Left cardiac atrium (tissue), 4 donors: ENCODE results near the gene EEF1A1. TPM values are rescaled to one million over a fixed set of nuclear protein-coding genes. Genes with fewer than 3 reads are reported as not detected.
A peak's percentile ranks its signal among the peaks of the same experiment; 100 is the strongest.
"Not testable (repeated sequence)": the region's sequence is repeated elsewhere in the genome, so short reads cannot be mapped to it uniquely, and the experiment has no call there.

ENCODE experiments used
- ATAC-seq, 2 donors: fragments of 200-7000 bp; cut with Tn5 transposase; one replicate each; pipeline ENCODE4 v1.9.1; 2020; ENCODE audit warnings: mild to moderate bottlenecking in 2 of 2, moderate library complexity in 2 of 2
- DNase-seq: peaks from one replicate; pipeline ENCODE4 v3.0.0-alpha.2; 2020
- intact Hi-C, 2 donors: fragments of 100-400 bp; cut with DNase I; formaldehyde crosslinking; loops; one replicate each; pipeline versions ENCODE4 v1.14.1 to v1.15.1; 2022 to 2023
- total RNA-seq, 2 donors: library from RNA; stranded (reverse); fragmentation: NEBNext Ultra II Directional; extraction: Animal tissue kit (Norgen Biotek cat#: 25700); gene quantifications; one replicate each; pipeline ENCODE4 v1.2.1, GENCODE V29; 2021
- donor health status: DM: no; HTN: yes; CAD: no.
- donor health status: DM: no; HTN: yes; CAD: no; lungs with severe emphysema.
- donor health status: DM: yes; HTN: yes; CAD: no.
- donor health status: Dilated cardiomyopathy.

The EEF1A1 gene
- total RNA-seq, 2 donors from 2014 or later: 5,040 to 5,332 TPM

- DNase-seq (no peak), ATAC-seq (peak in 1 of 2 donors; percentile 8)
- intact Hi-C loops: loop anchor here (5.0 kb wide), 2 partner anchors 98 to 138 kb away; partner anchors contain the start of gene SLC17A5 (in 1 of the 2)
These were observed 6.1 kb downstream of the EEF1A1 start for GRCh38 chr6:73514746-73515110.

DNA sequence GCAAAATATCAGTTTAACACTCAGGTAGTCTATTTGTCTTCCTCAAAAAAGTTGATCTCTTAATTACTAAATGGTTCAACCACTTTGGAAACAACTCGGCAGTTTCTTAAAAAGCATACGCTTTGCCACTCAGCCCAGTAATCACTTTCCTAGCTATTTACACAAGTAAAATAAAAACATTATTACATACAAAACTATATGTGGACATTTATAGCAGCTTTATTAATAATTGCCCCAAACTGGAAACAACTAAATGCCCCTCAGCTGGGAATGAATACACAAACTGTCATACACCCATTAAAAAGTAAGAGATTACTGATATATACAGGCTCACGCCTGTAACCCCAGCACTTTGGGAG lies 7.4 kb downstream of the EEF1A1 start:
- no peak for ATAC-seq
- intact Hi-C loops: loop anchor here in 1 of 2 donors (5.0 kb wide), 1 partner anchor 99 kb away; no protein-coding TSS in a partner anchor
- no peak for DNase-seq

GRCh38 chr6:73511796-73512195 lies 9.0 kb downstream of the EEF1A1 start:
- ATAC-seq: no peak
- DNase-seq: no peak
- intact Hi-C loops: loop anchor here in 1 of 2 donors (5.0 kb wide), 1 partner anchor 101 kb away; no protein-coding TSS in a partner anchor

DNA sequence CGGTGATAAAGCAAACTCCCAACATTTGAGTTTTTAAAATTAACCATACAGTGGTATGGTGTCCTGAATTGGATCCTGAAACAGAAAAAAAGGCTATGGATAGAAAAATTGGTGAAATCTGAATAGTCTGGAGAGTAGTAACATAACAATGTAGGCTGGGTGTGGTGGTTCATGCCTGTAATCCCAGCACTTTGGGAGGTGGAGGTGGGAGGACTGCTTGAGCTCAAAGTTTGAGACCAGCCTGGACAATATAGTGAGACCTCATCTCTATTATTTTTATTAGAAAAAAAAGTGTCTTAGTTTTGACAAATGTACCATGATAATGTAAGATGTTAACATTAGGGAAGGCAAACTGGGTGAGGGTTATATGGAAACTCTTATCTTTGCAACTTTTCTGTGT lies 11.0 kb downstream of the EEF1A1 start:
- no peak for DNase-seq
- intact Hi-C loops: loop anchor here in 1 of 2 donors (5.0 kb wide), 1 partner anchor 102 kb away; no protein-coding TSS in a partner anchor
- no peak for ATAC-seq

DNA sequence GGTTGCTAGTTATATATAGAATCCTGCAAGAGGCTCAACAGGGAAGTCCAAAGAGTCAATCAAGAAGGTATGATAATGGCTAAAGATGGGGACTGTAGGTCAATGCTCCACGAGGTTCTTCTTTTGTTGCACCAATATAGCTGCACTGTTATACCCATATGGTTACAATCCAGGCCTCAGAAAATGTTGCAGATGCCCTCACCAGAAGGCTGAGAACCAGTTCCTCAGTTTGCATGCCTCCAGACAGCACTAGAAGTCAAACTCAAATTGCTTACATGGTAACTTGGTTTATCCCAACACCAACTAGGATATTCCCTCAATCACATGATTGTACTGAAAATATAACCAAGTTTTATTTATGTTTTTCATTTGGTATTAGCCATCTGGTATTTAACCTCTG lies 12.1 kb downstream of the EEF1A1 start:
- intact Hi-C loops: no loop called here
- ATAC-seq (no peak), DNase-seq (no peak)

DNA sequence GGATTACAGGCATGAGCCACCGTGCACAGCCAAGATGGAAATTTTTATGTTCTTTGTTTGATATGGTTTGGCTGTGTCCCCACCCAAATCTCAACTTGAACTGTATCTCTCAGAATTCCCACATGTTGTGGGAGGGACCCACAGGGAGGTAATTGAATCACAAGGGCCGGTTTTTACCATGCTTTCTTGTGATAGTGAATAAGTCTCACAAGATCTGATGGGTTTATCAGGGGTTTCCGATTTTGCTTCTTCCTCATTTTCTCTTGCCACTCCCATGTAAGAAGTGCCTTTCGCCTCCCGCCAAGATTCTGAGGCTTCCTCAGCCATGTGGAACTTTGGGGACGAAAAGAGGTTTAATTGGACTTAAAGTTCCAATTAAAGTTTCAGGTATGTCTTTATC lies 14.6 kb downstream of the EEF1A1 start:
- DNase-seq (no peak), ATAC-seq (no peak)
- intact Hi-C loops: no loop called here

DNA sequence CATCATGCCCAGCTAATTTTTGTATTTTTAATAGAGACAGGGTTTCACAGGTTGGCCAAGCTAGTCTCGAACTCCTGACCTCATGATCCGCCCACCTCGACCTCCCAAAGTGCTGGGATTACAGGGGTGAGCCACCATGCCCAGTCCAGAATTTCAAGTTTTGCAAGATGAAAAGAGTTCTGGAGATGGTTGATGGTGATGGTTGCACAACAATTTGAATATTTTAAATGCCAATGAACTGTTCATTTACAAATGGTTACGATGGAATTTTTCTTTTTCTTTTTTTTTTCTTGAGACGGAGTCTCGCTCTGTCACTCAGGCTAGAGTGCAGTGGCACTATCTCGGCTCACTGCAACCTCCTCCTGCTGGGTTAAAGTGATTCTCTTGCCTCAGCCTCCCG lies 15.1 kb downstream of the EEF1A1 start:
- ATAC-seq, DNase-seq, intact Hi-C loops: not testable (repeated sequence)

DNA sequence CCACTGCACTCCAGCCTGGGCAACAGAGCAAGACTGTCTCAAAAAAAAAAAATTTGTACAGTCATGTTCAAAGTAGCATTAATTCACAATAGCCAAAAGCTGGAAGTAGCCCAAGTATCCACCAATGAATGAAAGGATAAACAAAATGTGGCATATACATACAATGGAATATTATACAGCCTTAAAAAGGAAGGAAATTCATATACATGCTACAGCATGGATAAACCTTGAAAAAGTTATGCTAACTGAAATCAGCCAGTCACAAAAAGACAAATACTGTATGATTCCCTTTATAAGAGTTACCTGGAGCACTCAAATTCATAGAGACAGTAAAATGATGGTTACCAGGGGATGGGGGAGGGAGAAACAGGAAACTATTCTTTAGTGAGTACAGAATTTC lies 15.7 kb downstream of the EEF1A1 start:
- ATAC-seq (no peak), DNase-seq (no peak)
- intact Hi-C loops: no loop called here

GRCh38 chr6:73504160-73504559 lies 16.7 kb downstream of the EEF1A1 start:
- intact Hi-C loops: no loop called here
- no peak for DNase-seq
- ATAC-seq: no peak

GRCh38 chr6:73503027-73503772 lies 17.6 kb downstream of the EEF1A1 start:
- DNase-seq: no peak
- ATAC-seq: no peak
- intact Hi-C loops: no loop called here

DNA sequence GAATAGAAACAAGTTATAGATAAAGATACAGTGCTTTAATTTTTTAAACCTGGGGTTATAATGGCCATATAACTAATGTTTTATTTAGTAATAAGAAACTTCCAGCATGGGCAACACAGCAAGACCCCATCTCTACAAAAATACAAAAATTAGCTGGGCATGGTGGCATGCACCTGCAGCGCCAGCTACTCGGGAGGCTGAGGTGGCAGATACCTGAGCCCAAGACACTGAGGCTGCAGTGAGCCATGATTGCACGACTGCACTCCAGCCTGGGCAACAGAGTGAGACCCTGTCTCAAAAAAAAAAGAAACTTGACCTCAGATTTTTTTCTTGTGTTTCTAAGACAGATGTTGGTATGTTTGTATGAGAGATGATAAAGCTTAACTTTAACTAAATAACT lies 22.9 kb downstream of the EEF1A1 start:
- DNase-seq (no peak), ATAC-seq (no peak)
- intact Hi-C loops: loop anchor here in 1 of 2 donors (5.0 kb wide), 1 partner anchor 129 kb away; no protein-coding TSS in a partner anchor

DNA sequence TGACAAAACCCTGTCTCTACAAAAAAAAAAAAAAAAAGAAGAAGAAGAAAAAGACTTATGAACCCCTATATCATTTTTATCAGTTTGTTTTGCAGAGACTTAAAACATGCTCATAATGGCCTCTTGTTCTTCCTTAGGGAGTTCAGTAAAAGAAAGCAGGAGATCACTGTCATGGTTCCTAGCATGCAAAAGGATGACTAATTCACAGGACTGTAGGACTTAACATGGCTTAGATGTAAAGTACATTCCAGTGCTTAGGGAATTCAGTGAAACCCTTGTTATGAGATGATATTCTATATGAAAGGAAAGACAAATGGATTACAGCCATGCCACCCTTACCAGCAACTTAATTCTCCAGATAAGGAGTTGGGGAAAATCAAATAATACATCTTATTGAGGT lies 29.5 kb downstream of the EEF1A1 start:
- ATAC-seq: no peak
- intact Hi-C loops: no loop called here
- no peak for DNase-seq

DNA sequence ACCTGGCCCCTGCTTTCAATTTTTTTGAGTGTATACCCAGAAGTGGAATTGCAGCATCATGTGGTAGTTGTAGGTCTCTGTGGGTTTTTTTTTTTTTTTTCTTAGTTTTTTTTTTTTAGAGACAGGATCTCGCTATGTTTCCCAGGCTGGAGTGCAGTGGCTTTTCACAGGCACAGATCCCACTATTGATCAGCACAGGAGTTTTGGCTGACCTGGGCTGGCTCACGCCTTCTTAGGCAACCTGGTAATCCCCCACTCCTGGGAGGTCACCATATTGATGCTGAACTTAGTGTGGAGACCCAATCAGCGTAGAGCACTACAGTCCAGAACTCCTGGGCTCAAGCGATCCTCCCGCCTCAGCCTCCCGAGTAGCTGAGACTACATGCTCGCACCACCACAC lies 33.4 kb downstream of the EEF1A1 start:
- ATAC-seq (no peak), DNase-seq (no peak)
- intact Hi-C loops: no loop called here

DNA sequence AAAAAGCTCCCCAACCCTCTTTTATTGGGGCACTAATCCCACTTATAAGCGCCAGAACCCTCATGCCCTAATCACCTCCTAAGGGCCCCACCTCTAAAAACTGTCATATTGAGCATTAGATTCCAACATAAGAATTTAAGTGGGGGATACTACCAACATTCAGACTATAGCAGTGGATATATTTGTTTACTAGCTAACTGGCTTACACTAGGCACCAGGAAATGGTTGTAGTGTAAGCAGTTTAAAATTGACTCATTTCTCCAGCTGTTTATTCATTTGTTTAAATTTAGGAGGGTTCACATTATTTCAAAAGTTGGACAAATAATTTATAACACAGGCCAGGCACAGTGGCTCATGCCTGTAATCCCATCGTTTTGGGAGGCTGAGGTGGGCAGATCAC lies 36.4 kb downstream of the EEF1A1 start:
- intact Hi-C loops: no loop called here
- DNase-seq: no peak
- ATAC-seq: no peak

DNA sequence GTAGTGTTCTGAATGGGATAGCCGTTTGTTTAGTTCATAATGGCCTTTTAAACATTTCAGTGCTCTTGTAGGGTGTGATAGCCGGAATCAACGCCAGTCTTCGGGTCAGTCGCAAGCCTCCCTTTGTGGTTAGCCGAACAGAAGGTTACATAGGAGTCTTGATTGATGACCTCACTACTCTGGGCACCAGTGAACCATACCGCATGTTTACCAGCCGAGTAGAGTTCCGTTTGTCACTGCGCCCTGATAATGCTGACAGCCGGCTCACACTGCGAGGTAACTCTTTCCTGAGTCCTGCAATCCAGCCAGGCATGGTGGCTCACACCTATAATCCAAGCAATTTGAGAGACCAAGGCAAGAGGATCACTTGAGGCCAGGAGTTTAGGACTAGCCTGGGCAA lies 38.9 kb downstream of the EEF1A1 start:
- intact Hi-C loops: no loop called here
- no peak for DNase-seq
- no peak for ATAC-seq

DNA sequence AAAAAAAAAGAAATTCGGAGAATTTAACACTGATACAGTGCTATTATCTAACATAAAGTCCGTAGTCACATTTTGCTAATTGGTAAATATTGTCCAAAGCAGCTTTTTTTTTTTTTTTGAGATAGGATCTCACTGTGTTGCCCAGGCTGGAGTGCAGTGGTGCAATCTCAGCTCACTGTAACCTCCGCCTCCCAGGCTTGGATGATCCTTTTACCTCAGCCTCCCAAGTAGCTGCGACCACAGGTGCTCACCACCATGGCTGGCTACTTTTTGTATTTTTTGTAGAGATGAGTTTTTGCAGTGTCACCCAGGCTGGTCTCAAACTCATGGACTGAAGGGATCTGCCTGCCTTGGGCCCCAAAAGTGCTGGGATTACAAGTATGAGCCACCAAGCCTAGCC lies 43.4 kb downstream of the EEF1A1 start:
- no peak for DNase-seq
- no peak for ATAC-seq
- intact Hi-C loops: no loop called here

DNA sequence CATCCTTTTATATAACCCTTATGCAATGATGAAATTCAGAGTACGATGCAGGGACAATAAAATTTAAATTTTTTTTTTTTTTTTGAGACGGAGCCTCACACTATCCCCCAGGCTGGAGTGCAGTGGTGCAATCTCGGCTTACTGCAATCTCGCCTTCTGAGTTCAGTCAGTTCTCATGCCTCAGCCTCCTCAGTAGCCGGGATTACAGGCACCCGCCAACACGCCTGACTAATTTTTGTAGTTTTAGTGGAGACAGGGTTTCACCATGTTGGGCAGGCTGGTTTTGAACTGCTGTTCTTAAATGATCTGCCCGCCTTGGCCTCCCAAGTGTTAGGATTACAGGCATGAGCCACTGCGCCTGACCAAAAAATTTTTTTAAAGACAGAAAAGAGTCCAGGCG lies 44.1 kb downstream of the EEF1A1 start:
- ATAC-seq (no peak), DNase-seq (no peak)
- intact Hi-C loops: no loop called here

- no peak for ATAC-seq
- no peak for DNase-seq
- intact Hi-C loops: no loop called here
These were observed 49.0 kb downstream of the EEF1A1 start for GRCh38 chr6:73471686-73472290.
